ENCODE data around the gene ABL1.

The ABL1 gene

GRCh38 chr9:130854092-130854491 lies 19.0 kb downstream of the ABL1 start:
- no peak for DNase-seq

- DNase-seq, result no peak
Measured at GRCh38 chr9:130854835-130855234, 19.8 kb downstream of the ABL1 start.

DNA sequence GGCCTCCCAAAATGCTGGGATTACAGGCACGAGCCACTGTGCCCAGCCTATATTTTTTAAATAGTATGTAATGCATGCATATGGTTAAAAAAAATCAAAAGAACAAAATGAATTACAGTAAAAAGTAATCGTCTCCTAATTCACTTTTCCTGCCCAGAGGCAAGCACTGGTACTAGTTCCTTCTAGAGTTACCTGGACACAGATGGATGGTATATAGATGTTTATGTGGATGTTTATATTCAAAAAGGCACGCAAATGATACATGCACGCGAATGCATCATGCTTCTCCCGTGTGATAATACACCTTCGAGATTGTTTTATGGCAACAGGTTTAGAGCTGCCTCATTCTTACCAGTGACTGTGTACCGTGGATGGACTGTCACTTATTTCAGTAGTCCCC lies 21.4 kb downstream of the ABL1 start:
- no peak for DNase-seq

DNA sequence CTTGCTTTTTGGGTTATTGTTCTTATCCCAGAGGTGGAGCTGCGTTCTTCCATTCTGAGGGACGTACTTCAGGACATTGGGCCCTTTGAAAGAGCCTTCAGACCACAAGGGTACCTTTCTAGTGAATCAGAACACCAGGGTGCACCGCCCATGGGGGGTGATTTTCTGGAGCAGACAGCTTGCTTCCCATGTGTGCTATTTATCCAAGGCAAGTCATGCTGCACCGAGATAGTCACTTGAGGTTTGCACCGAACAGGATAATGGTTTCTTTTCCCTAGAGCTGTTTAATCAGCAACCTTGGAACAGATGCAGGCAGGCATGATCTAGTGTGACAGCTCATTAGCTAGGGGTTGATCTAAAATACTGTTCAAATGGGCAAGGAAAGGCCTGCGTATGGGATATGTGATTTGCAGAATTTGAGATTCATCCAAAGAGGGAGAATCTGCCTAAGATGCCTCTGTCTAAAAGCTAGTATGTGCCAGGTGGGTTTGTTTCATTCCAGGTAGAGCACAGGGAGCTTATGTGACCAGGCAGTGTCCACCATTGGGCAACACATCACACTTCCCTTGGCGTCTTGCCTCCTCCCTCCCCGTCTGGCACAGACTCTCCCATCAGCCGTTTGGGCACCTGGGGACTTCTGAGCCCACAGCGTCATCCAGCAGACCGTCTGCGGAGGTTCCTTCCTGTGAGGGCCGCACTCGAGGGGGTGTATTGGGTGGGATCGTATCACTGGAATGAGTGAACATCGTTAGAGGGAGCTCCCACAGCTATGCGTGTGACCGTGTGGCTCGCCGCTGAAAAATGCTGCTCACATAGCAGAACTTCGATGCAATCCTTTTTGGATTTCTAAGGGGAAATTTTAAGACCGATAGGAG lies 23.0 kb downstream of the ABL1 start:
- DNase-seq, result no peak

DNA sequence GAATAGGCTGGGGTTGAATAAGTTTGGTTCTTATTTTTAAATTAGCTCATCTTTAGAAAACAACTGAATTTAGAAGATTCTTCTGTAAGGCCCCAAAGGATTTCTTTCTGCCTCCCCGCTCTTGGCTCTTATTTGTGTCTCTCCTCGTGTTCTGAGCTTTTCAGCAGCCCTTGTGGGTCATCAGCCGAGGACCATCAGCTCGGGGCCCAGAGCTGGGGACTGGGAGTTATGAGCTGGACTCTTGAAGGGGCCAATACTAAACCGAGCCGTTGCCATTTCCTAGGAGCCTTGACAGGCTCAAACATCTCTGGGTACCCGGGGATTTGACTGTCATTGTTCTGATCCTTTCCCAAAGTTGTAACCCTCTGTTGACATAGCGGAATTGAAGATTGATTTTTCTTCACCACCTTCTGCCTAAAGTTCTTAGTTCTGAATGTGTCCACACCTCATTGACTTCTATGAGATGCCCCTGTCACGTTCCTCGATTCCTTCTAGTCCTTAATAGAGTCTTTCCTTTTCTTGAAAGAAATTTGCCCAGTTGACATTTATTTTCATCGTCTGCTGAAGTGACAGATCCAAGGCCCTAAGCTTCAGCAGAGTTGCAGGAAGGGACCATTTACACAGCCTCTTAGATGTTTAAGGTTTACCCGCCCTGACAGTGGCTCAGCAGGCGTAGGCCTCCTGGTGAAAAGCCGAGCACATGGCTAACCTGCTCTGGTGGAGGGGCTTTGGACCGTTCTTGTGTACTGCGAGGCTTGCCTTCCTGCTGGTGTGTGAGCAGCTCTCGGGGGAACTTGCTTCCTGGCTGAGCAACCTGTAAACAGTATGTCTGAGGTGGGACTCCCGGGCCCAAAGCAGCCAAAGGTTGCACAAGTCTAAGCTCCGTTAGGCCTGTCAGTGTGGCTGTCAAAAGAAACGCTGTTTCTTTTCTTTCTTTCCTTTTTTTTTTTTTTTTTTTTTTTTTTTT lies 24.0 kb downstream of the ABL1 start:
- DNase-seq, result no peak

DNA sequence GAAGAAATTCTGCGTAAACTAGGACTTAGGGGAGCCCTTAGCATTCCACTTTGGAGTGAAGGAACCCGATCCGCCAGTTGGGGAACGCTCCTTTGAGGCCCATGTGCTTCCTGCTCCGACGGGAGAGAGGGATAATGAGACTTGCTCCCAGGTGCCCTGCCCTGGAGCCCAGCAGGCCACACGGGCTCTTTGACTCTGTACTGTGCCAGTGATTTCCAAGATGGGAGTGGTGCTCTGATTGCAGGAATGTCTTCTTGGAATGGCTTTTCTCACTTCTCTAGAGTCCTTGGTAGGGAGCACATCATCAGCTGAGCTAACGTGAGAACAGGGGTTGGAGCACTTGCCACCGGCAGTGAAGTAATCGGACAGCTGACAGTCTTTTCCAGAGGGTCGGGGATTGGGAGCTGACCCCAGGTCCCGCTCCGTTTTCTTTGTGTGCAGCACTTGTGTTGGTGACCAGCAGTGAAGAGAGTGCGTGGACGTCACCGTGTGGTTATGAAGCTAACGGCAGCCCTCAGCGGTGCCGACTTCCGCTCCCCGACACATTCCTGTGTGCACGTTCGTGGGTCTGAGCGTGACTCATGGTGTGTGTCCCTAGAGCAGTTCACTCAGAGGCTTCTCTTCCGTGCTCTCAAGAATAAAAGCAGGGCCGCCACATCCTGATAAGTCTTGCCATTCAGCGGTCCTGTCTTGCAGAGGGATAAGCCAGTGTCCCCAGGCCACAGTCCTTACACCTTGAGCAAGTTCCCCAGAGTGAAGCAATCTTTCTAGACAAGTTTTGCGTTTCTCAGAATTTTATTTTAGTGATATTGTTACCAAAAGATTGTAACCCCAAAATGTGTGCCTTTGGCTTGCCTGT lies 25.6 kb downstream of the ABL1 start:
- DNase-seq, result no peak

DNA sequence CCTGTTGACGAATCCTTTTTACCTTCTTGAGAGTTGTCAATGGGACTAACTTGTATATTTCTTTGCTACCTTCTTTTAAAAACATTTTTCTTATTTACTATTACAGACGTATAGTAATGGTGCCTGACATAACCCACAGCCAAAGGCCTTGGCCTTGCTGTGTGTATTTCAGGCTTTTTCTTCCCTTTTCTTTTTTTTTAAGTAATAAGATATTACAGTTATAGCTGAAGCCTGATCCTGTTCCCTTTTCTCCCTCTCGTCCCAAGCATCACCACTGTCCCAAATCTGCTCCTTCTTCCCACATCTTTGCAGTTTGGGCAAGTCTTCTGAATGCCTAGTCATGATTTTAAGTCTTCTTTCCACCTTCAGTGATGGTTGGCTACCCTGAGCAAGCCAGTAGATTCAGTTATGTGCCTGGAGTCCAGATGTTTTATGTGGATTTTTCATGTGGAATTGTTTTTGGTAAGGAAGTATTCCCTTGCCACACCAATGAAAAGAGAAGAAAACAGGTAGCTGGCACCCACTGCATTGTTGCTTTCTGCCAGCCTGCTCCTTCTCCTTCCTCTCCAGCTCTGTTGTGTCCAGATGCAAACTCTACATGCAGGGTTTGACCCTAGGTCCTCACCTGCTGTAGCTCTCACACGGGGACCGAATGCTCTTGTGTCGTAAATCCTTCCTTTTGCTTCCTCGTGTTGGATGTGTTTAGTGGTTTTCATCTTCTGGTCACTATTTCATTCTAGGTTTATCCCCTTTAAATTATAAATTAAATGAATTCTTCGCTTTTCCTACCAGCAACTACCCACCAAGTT lies 26.5 kb downstream of the ABL1 start:
- DNase-seq, result no peak

DNA sequence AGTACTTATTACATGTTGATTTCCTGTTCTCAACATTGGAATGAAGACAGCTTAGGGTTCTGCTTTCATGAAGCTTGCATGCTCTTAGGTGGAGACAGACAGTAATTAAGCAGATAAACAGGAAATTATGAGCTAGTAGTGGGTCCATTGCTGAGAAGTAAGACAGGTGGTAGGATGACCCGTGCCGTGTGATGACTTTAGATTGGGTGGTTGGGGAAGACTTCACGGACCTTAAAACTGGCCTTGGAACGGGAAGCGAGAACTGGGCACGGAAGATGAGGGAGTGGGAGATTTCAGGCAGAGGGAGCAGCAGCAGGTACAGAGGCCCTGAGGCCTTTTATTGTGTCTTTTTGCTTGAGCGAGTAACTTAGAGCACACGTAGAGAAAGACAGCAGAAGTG lies 27.2 kb downstream of the ABL1 start:
- no peak for DNase-seq

DNA sequence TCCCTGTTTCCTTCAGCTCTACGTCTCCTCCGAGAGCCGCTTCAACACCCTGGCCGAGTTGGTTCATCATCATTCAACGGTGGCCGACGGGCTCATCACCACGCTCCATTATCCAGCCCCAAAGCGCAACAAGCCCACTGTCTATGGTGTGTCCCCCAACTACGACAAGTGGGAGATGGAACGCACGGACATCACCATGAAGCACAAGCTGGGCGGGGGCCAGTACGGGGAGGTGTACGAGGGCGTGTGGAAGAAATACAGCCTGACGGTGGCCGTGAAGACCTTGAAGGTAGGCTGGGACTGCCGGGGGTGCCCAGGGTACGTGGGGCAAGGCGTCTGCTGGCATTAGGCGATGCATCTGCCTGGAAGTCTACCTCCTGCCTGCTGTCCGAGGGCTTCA lies 27.7 kb downstream of the ABL1 start:
- DNase-seq, result no peak

- DNase-seq, result no peak
Measured at GRCh38 chr9:130864541-130864940, 29.5 kb downstream of the ABL1 start.

GRCh38 chr9:130865921-130866320 lies 30.9 kb downstream of the ABL1 start:
- no peak for DNase-seq

- peak; percentile 47 for DNase-seq
Measured at GRCh38 chr9:130866474-130866965, 31.5 kb downstream of the ABL1 start.

GRCh38 chr9:130867556-130867955 lies 32.5 kb downstream of the ABL1 start:
- DNase-seq, result no peak

- no peak for DNase-seq
Measured at GRCh38 chr9:130868230-130868629, 33.2 kb downstream of the ABL1 start.

DNA sequence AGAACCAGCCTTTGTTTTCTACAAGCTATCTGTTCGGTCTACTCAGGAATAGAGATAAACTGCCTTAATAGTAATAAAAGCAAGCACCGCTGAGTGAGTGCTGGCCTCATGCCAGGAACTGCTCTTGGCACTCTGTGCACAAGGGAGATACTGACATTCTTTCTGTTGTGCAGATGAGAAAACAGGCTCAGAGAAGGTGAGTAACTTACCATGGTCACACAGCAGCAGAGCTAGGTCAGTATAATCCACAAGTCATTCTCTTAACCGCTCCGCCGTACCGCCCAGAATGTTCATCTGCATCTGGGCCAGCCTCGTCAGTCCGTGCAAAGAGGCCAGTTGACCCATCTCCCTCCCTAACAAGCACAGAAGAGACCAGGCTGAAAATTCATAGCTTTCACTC lies 34.2 kb downstream of the ABL1 start:
- no peak for DNase-seq

DNA sequence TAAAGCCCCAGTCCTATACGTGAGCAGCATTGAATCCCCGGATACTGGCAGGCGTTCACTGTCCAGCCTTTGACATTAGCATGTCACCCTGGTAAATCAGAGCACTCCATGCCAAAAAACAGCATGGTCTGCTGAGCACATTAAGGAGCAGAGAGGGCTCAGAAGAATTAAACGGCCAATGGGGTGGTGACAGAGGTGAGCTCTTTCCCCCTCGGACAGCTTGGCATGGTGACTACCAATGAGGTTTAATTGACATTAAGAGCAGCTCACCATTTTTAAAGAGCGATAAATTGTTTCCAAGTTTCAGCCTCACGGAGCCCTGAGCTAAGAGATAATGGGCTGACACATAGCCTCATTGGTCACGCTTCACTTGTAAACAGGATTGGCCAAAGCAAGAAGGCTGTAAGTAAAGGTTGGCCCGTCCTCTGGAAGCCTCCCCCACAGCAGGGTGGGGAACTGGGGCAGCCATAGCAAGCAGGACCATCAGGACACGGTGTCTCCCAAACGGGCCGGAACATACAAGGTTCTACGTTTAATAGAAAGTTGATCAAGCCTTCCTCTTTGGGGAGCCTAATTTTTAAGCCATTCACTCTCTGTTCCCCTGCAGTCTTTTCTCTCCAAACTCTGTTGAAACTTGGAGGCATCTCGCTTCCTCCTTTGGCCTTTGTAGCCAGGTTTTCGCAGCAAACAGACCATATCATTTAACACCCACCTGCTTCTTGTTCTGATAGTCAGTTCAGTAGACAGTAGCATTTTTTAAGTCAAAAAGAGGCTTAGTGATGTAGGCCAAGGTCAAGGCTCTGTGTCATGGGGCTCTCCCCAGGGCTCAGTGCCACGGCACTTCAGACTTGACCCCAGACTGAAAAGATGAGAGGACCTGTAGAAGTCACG lies 35.7 kb downstream of the ABL1 start:
- peak; percentile 79 for DNase-seq

DNA sequence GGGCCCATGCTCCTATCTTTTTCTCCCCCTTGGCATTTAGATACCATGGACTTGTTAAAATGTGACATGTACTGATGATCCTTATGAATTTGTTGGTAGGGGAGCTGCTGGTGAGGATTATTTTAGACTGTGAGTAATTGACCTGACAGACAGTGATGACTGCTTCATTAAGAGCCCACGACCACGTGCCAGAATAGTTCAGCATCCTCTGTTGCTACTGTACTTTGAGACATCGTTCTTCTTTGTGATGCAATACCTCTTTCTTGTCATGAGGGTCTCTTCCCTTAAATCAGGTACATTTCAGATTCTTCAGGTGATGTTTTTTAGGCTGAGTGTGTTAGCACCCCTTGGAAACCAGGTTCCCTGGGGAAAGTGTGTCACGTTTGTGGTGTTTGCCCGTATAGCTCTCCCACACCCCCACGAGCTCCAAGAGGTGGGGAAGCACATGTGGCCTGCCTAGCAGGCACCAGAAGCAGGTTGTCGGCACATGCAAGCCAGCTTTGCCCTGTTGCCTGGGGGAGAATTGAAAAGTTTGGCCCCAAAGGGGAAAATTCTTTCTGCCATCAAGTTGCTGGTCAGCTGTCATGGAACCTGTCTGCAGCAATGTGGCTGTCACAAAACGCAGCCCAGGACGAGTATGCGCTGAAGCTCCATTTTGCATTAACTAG lies 36.5 kb downstream of the ABL1 start:
- DNase-seq, result peak; percentile 6

GRCh38 chr9:130872093-130872492 lies 37.0 kb downstream of the ABL1 start:
- no peak for DNase-seq

DNA sequence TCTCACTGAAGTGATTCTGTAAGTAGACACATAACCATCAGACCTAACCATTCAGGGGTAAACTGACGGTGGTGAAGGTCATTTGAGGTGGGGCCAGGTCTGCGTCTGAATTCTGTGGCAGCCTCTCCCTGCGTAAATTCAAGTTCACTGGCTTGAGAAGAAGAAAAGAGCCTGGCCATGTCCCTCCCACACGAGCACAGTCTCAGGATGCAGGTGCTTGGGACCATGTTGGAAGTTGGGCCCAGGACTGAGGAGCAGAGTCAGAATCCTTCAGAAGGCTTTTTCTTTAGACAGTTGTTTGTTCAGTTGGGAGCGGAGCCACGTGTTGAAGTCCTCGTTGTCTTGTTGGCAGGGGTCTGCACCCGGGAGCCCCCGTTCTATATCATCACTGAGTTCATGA lies 37.5 kb downstream of the ABL1 start:
- no peak for DNase-seq

DNA sequence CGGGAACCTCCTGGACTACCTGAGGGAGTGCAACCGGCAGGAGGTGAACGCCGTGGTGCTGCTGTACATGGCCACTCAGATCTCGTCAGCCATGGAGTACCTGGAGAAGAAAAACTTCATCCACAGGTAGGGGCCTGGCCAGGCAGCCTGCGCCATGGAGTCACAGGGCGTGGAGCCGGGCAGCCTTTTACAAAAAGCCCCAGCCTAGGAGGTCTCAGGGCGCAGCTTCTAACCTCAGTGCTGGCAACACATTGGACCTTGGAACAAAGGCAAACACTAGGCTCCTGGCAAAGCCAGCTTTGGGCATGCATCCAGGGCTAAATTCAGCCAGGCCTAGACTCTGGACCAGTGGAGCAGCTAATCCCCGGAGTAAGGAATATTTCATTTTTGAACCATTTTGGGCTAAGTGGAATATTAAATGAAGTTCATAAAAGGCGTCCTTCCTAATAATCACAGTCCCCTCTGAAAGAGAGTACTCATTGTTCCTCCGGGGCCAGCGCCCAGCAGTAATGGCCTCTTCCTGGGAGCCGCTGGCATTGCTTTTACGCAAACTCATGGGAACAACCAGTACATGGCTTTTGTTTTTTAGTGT lies 38.0 kb downstream of the ABL1 start:
- peak; percentile 42 for DNase-seq
